ENCODE results near the gene LRMDA. TPM values are rescaled to one million over a fixed set of nuclear protein-coding genes. Genes with fewer than 3 reads are reported as not detected.

LRMDA gene
- total and polyA plus RNA-seq, 2 of the 13 experiments (the other 11 are each of a cell fraction or from before 2014, with no cell fraction given), result 13.4 to 22.0 TPM

GRCh38 chr10:75401569-75402485, 29.6 kb upstream of the LRMDA start, which contains the start of gene ZNF503 (continued):
- TF ChIP-seq SP1 (IDR thresholded peaks at IDR 0.05) (no peak), SP1 (CRISPR knock-in tag; IDR thresholded peaks at IDR 0.05) (peak; percentile 59; the same call in 1 of the 2 replicates), ZNF510 (CRISPR knock-in tag; IDR thresholded peaks at IDR 0.05; ENCODE audit: low read depth) (peak; percentile 11; the same call in 1 of the 2 replicates), HDAC1 (CRISPR knock-in tag; IDR thresholded peaks at IDR 0.05) (peak; percentile 76), MAF1 (CRISPR knock-in tag; IDR thresholded peaks at IDR 0.05; ENCODE audit: borderline replicate concordance) (0 out of 2 replicates have a peak, but pooled peaks have one; percentile 81), PAXIP1 (CRISPR knock-in tag; conservative IDR thresholded peaks at IDR 0.05) (no peak; the same call in none of the 2 replicates), GATAD1 (CRISPR knock-in tag; IDR thresholded peaks at IDR 0.05) (peak; percentile 62), ZNF883 (CRISPR knock-in tag; IDR thresholded peaks at IDR 0.05; ENCODE audit: not compliant biosample characterization) (no peak)

All from HepG2 (cell line).